Endothelial cell of umbilical vein (primary cell): ENCODE measurements around the gene LRRC27. TPM values are rescaled to one million over a fixed set of nuclear protein-coding genes. Genes with fewer than 3 reads are reported as not detected.

Experiments used
- BruUV-seq: library from RNA; stranded (reverse); fragments of 400-500 nt; replicated peaks from 2 replicates; lab custom pipeline; 2021; lab: Mats Ljungman, UMichigan
- CTCF ChIA-PET: fragments of 300-600, 350-600 bp; sonication (Branson Sonifier 250); formaldehyde crosslinking; loops from one replicate; lab custom pipeline; 2021; ENCODE audit warnings: antibody characterized with exemption, inconsistent platforms; lab: Charles Lee
- POLR2A ChIA-PET: fragments of 300-600, 350-600 bp; sonication (Branson Sonifier 250); formaldehyde crosslinking; loops from one replicate; lab custom pipeline; 2021; ENCODE audit warnings: antibody characterized with exemption, inconsistent platforms; lab: Charles Lee
- DNase-seq: peaks from one replicate; pipeline ENCODE4 v3.0.0-alpha.2; 2011; ENCODE audit warnings: low read depth, low spot score
- FAIRE-seq: peaks from 2 replicates; lab custom pipeline; 2011; peaks lifted over from hg19 to GRCh38; lab: Jason Lieb, UNC
- H2AFZ ChIP-seq: 2 replicates; pipeline ENCODE4 v1.6.0; 2012; ENCODE audit warnings: low read depth, low read length, control low read depth, inconsistent platforms
- H3K27ac ChIP-seq: 2 replicates; pipeline ENCODE4 v1.5.1; 2011; ENCODE audit warnings: low read depth, mild to moderate bottlenecking, control low read depth, low read length, moderate library complexity; ENCODE audit not compliant: insufficient read depth
- H3K27me3 ChIP-seq, 2 experiments: 2 replicates each; pipeline versions ENCODE4 v1.6.0 to v1.6.1; 2011; ENCODE audit warnings: low read length in 2 of 2, mixed read lengths in 1 of 2; ENCODE audit not compliant: control insufficient read depth in 2 of 2, insufficient read depth in 2 of 2
- H3K36me3 ChIP-seq, 2 experiments: 2 replicates in 1 of 2; 3 replicates in 1 of 2; pipeline ENCODE4 v1.5.1; 2011; ENCODE audit warnings: low read length in 2 of 2, mild to moderate bottlenecking in 1 of 2, moderate library complexity in 1 of 2; ENCODE audit not compliant: control insufficient read depth in 2 of 2, insufficient read depth in 2 of 2; ENCODE audit errors: extremely low read depth in 1 of 2
- H3K4me1 ChIP-seq: 3 replicates; pipeline ENCODE4 v1.5.1; 2011; ENCODE audit warnings: mild to moderate bottlenecking, low read length; ENCODE audit not compliant: control insufficient read depth, insufficient read depth; ENCODE audit errors: extremely low read depth
- H3K4me2 ChIP-seq: 2 replicates; pipeline ENCODE4 v1.6.1; 2011; ENCODE audit warnings: low read length, control low read depth, mixed read lengths; ENCODE audit not compliant: insufficient read depth
- H3K4me3 ChIP-seq, 3 experiments: fragments of 200-600 bp in 1 of 3; sonication (generic), shearing (Covaris generic) in 1 of 3; replicated peaks in 1 of 3; 2 replicates each; pipeline ENCODE4 v1.5.1; 2011 to 2016; ENCODE audit warnings: control low read depth in 3 of 3, low read length in 3 of 3, mild to moderate bottlenecking in 2 of 3, inconsistent platforms in 1 of 3, low read depth in 1 of 3, moderate library complexity in 1 of 3; ENCODE audit not compliant: insufficient read depth in 1 of 3
- H3K79me2 ChIP-seq: 2 replicates; pipeline ENCODE4 v1.6.0; 2012; ENCODE audit warnings: low read length, inconsistent platforms; ENCODE audit not compliant: control insufficient read depth, insufficient read depth
- H3K9ac ChIP-seq: replicated peaks from 2 replicates; pipeline ENCODE3; 2011; ENCODE audit warnings: low read length, control low read depth; ENCODE audit not compliant: insufficient read depth; ENCODE audit errors: extremely low read depth
- H3K9me1 ChIP-seq: replicated peaks from 3 replicates; pipeline ENCODE4 v1.6.0; 2011; ENCODE audit warnings: mild to moderate bottlenecking, low read length; ENCODE audit not compliant: control insufficient read depth, insufficient read depth; ENCODE audit errors: extremely low read depth
- H3K9me3 ChIP-seq: replicated peaks from 2 replicates; pipeline ENCODE4 v1.5.1; 2012; ENCODE audit warnings: low read length, inconsistent platforms; ENCODE audit not compliant: control insufficient read depth, insufficient read depth
- H4K20me1 ChIP-seq: replicated peaks from 2 replicates; pipeline ENCODE3; 2011; ENCODE audit warnings: mild to moderate bottlenecking, low read length; ENCODE audit not compliant: control insufficient read depth, insufficient read depth; ENCODE audit errors: extremely low read depth
- CTCF ChIP-seq, 2 donors: IDR thresholded peaks; 1 replicate in 1 of 2; 2 replicates in 1 of 2; pipeline ENCODE4 v1.5.1; 2011; ENCODE audit warnings: low read length in 2 of 2, mild to moderate bottlenecking in 2 of 2, moderate library complexity in 2 of 2, control low read depth in 1 of 2, inconsistent platforms in 1 of 2, low read depth in 1 of 2; ENCODE audit not compliant: insufficient read depth in 1 of 2; ENCODE audit errors: extremely low read depth in 1 of 2
- EZH2 ChIP-seq: IDR thresholded peaks from 2 replicates; pipeline ENCODE4 v1.6.1; 2012; ENCODE audit warnings: borderline replicate concordance, low read depth, mild to moderate bottlenecking, moderate library complexity, low read length, inconsistent platforms; ENCODE audit not compliant: severe bottlenecking
- FOS ChIP-seq: IDR thresholded peaks from 2 replicates; pipeline ENCODE4 v1.6.1; 2011; ENCODE audit warnings: mild to moderate bottlenecking, low read length, moderate library complexity, borderline replicate concordance; ENCODE audit not compliant: insufficient read depth
- GATA2 ChIP-seq: IDR thresholded peaks from 2 replicates; pipeline ENCODE4 v1.7.0; 2011; ENCODE audit warnings: low read depth, mild to moderate bottlenecking, moderate library complexity, mixed read lengths, low read length; ENCODE audit not compliant: insufficient read length, insufficient read depth
- JUN ChIP-seq: IDR thresholded peaks from 2 replicates; pipeline ENCODE4 v1.6.1; 2011; ENCODE audit warnings: borderline replicate concordance, low read depth; ENCODE audit not compliant: insufficient read length, insufficient read depth
- MYC ChIP-seq: IDR thresholded peaks from one replicate; pipeline ENCODE4 v1.6.1; 2011; ENCODE audit warnings: mild to moderate bottlenecking, low read depth, low read length
- POLR2A ChIP-seq: IDR thresholded peaks from 2 replicates; pipeline ENCODE4 v1.6.1; 2012; ENCODE audit warnings: low read depth, mild to moderate bottlenecking, control low read depth, low read length
- POLR2AphosphoS5 ChIP-seq: IDR thresholded peaks from 2 replicates; pipeline ENCODE4 v1.6.1; 2012; ENCODE audit warnings: low read depth, mild to moderate bottlenecking, control low read depth, low read length, moderate library complexity; ENCODE audit not compliant: insufficient read depth
- dilution Hi-C: fragments of 300-500 bp; cut with MboI; formaldehyde crosslinking; loops from one replicate; pipeline ENCODE4 v1.15.0; 2019; ENCODE audit warnings: low sequenced_read_pairs; ENCODE audit not compliant: extremely low pct_ligation_motif_present
- intact Hi-C: fragments of 100-400 bp; cut with micrococcal nuclease; formaldehyde crosslinking; loops from one replicate; pipeline ENCODE4 v1.10.0; 2022
- polyA plus RNA-seq, 4 experiments: library from polyadenylated mRNA; depleted of rRNA in 3 of 4; stranded (reverse) in 3 of 4; unstranded in 1 of 4; fragments of >200 nt; gene quantifications; 2 replicates each; pipeline versions ENCODE4 v1.2.1 to v1.2.3, GENCODE V29; 2011 to 2012; ENCODE audit warnings: missing spikeins in 1 of 4
- total RNA-seq: library from RNA; stranded (reverse); gene quantifications from 2 replicates; pipeline ENCODE4 v1.2.3, GENCODE V29; 2021
- TF ChIP-seq, protein P1 (sequence below): IDR thresholded peaks from 2 replicates; pipeline ENCODE4 v1.6.1; 2011; ENCODE audit not compliant: insufficient read depth, insufficient read length

LRRC27 gene
- total and polyA plus RNA-seq, 2 donors (not counting 3 experiments of a cell fraction or from before 2014, with no cell fraction given), result 8.3 to 13.6 TPM

DNA sequence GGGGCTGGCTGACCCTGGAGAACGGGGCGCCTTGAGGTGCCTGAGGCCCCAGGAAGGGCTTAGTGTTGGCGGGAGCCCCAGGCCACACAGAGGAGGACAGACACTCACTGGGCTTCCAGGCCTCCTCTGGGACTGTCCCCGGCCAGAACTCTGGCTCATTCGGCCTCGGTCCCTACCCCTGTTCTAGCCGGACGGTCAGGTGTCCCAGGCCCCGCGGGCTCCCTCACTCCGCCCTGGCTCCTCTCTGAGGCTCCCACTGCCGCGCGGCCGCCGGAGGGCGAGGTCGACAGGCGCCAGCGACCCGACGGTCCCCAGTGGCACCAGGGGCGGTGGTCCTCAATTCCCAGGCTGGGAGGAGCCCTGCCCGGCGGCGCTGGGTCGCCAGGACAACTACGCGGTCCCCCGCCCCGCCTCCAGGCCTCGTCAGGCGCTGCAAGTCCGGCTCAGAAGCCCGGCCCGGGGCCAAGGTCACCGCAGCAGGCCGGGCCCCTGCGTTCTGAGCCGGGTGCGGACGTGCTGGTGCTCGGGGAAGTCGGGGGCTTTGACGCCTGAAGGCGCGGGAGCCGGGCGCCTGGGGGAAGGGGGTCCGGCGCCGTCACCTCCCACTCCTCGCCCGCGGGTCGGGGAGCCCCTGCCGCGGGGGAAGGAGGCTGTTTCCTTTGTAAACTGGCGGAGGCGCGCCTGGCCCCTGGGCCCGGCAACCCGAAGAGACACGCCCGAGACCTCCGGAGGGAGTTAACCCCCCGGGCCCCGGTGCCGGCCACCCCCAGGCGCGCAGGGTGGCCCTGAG is 63.9 kb downstream of the LRRC27 start:
- peak overlapping the region; percentile 18 for H2AFZ ChIP-seq
- dilution Hi-C loops, result no loop called here
- intact Hi-C loops, result loop anchor here (2.0 kb wide), 1 partner anchor 141 kb away; the partner anchor contains the start of gene INPP5A

More for the DNA sequence above, 63.9 kb downstream of the LRRC27 start:
- no peaks in the 10 kb centered on the region for H3K9me1 ChIP-seq
- POLR2A ChIA-PET, result no interaction called here
- no peaks in the 10 kb centered on the region for H3K9me3 ChIP-seq
- peaks cover 9% of the 10 kb centered on the region for H3K4me1 ChIP-seq
- H3K36me3 ChIP-seq, result no peaks in the 10 kb centered on the region
- H3K9ac ChIP-seq, result peak overlapping the region; percentile 15
- FAIRE-seq (no peak), DNase-seq (peak; percentile 22)
- H3K27me3 ChIP-seq, result no peaks in the 10 kb centered on the region
- H3K4me2 ChIP-seq, result peak overlapping the region; percentile 24
- CTCF ChIA-PET, result no interaction called here
- H3K4me3 ChIP-seq, result peak overlapping the region in 1 of 3 experiments; percentile 47
- BruUV-seq, result TSS peak; percentile 9
- H3K79me2 ChIP-seq, result peaks cover 22% of the 10 kb centered on the region
- TF ChIP-seq MYC (no peak), POLR2A (no peak), EZH2 (no peak), GATA2 (no peak), CTCF (IDR thresholded peaks at IDR 0.05; ENCODE audit: extremely low read depth in 1 of 2, insufficient read depth in 1 of 2, low read depth in 1 of 2, low read length in 2 of 2) (no peak), JUN (no peak), POLR2AphosphoS5 (no peak), FOS (no peak)
- TF ChIP-seq, protein P1, sequence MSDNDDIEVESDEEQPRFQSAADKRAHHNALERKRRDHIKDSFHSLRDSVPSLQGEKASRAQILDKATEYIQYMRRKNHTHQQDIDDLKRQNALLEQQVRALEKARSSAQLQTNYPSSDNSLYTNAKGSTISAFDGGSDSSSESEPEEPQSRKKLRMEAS, result no peak
- no peaks in the 10 kb centered on the region for H4K20me1 ChIP-seq
- no peak overlapping the region for H3K27ac ChIP-seq
